GM12878 (cell line): Measurements from ENCODE around the gene ZNF341. TPM values are rescaled to one million over a fixed set of nuclear protein-coding genes. Genes with fewer than 3 reads are reported as not detected.

ENCODE experiments used
- ATAC-seq: fragments of 200-7000 bp; cut with Tn5 transposase; 3 replicates; pipeline ENCODE4 v1.9.1; 2020; ENCODE audit warnings: mild to moderate bottlenecking, moderate library complexity
- BruUV-seq: library from RNA; stranded (reverse); fragments of 400-500 nt; replicated peaks from 2 replicates; lab custom pipeline; 2021; lab: Mats Ljungman, UMichigan
- CTCF ChIA-PET: fragments of 300-600 bp; sonication (Branson Sonifier 250); formaldehyde crosslinking; extraction: SDS; loops from one replicate; lab custom pipeline; 2021; ENCODE audit warnings: inconsistent platforms; lab: Yijun Ruan, JAX
- POLR2A ChIA-PET: fragments of 350-600 bp; formaldehyde crosslinking; extraction: SDS; loops from one replicate; lab custom pipeline; 2021; ENCODE audit warnings: inconsistent platforms; lab: Charles Lee
- RAD21 ChIA-PET: fragments of 300-600 bp; sonication (Branson Sonifier 250); formaldehyde crosslinking; loops from one replicate; lab custom pipeline; 2023; ENCODE audit warnings: antibody characterized with exemption; ENCODE audit not compliant: unreplicated experiment; lab: Charles Lee
- SMC1A ChIA-PET: fragments of 300-600 bp; sonication (Branson Sonifier 250); formaldehyde crosslinking; loops from one replicate; lab custom pipeline; 2023; ENCODE audit not compliant: unreplicated experiment, uncharacterized antibody; lab: Charles Lee
- DNase-seq: peaks from one replicate; pipeline ENCODE4 v3.0.0-alpha.2; 2011; ENCODE audit warnings: low read depth, low spot score
- FAIRE-seq: peaks from 3 replicates; lab custom pipeline; 2011; peaks lifted over from hg19 to GRCh38; lab: Jason Lieb, UNC
- H2AFZ ChIP-seq: 2 replicates; pipeline ENCODE4 v1.6.0; 2011; ENCODE audit warnings: low read depth, low read length, control low read depth; ENCODE audit not compliant: control insufficient read depth
- H3K27ac ChIP-seq: 2 replicates; pipeline ENCODE4 v1.5.1; 2011; ENCODE audit warnings: control low read depth; ENCODE audit not compliant: control insufficient read depth, insufficient read depth
- H3K27me3 ChIP-seq, 2 experiments: replicated peaks in 1 of 2; 2 replicates each; pipeline versions ENCODE4 v1.6.0 to v1.6.1; 2011; ENCODE audit warnings: low read length in 1 of 2; ENCODE audit not compliant: control insufficient read depth in 2 of 2, insufficient read depth in 2 of 2
- H3K36me3 ChIP-seq, 2 experiments: 2 replicates each; pipeline ENCODE4 v1.5.1; 2011; ENCODE audit warnings: low read length in 1 of 2; ENCODE audit not compliant: control insufficient read depth in 2 of 2, insufficient read depth in 2 of 2
- H3K4me1 ChIP-seq: 2 replicates; pipeline ENCODE4 v1.6.1; 2011; ENCODE audit warnings: mild to moderate bottlenecking, low read length, moderate library complexity, mixed read lengths; ENCODE audit not compliant: control insufficient read depth, insufficient read depth
- H3K4me2 ChIP-seq: 2 replicates; pipeline ENCODE4 v1.6.0; 2011; ENCODE audit warnings: control low read depth; ENCODE audit not compliant: control insufficient read depth, insufficient read depth
- H3K4me3 ChIP-seq: fragments of 200-600 bp; sonication (generic); 2 replicates; pipeline ENCODE4 v1.5.1; 2016
- H3K79me2 ChIP-seq: 2 replicates; pipeline ENCODE4 v1.6.0; 2011; ENCODE audit warnings: low read length; ENCODE audit not compliant: control insufficient read depth, insufficient read depth
- H3K9ac ChIP-seq: 2 replicates; pipeline ENCODE4 v1.8.0; 2011; ENCODE audit warnings: low read length, control low read depth, mixed read lengths; ENCODE audit not compliant: control insufficient read depth, insufficient read depth
- H3K9me3 ChIP-seq: replicated peaks from 3 replicates; pipeline ENCODE4 v1.5.1; 2011; ENCODE audit warnings: mild to moderate bottlenecking, low read length; ENCODE audit not compliant: control insufficient read depth, insufficient read depth
- H4K20me1 ChIP-seq: 2 replicates; pipeline ENCODE4 v1.6.0; 2011; ENCODE audit not compliant: control insufficient read depth, insufficient read depth
- BACH1 ChIP-seq: fragments of 450-650 bp; IDR thresholded peaks from 2 replicates; pipeline ENCODE4 v1.6.1; 2017; ENCODE audit warnings: mild to moderate bottlenecking, borderline replicate concordance
- FOXM1 ChIP-seq: IDR thresholded peaks from 2 replicates; pipeline ENCODE4 v1.6.1; 2012; ENCODE audit warnings: low read depth, mild to moderate bottlenecking, inconsistent platforms, low read length, moderate library complexity
- POLR2AphosphoS5 ChIP-seq: IDR thresholded peaks from 2 replicates; pipeline ENCODE4 v1.6.1; 2011; ENCODE audit warnings: mild to moderate bottlenecking, low read length, inconsistent platforms
- RCOR1 ChIP-seq: conservative IDR thresholded peaks from 2 replicates; pipeline ENCODE4 v1.6.1; 2012; ENCODE audit warnings: low read depth, low read length, improper control_type of control experiment
- YBX1 ChIP-seq: fragments of 450-650 bp; IDR thresholded peaks from 2 replicates; pipeline ENCODE4 v1.6.1; 2016; ENCODE audit warnings: antibody characterized with exemption
- WGBS: methylation state at CpG from one replicate; pipeline ENCODE4 v1.1.6; 2016; ENCODE audit warnings: low lambda C conversion rate; ENCODE audit not compliant: insufficient replicate concordance, insufficient coverage; ENCODE audit errors: missing lambda C conversion rate; 5-methylcytosine and 5-hydroxymethylcytosine counted together
- in situ Hi-C: fragments of 300-500 bp; cut with MboI; formaldehyde crosslinking; loops from 9 replicates; pipeline ENCODE4 v1.14.3; 2018; ENCODE audit warnings: mixed read lengths
- intact Hi-C: fragments of 100-400 bp; cut with micrococcal nuclease; formaldehyde crosslinking; loops from one replicate; pipeline ENCODE4 v1.14.2; 2022; ENCODE audit not compliant: unreplicated experiment
- polyA plus RNA-seq, 11 experiments: library from polyadenylated mRNA; depleted of rRNA in 4 of 11; unstranded in 6 of 11; stranded (reverse) in 5 of 11; fragments of >200 nt; fragmentation: Nextera tagmentation in 4 of 11; fragmentation: Illumina TruSeq in 1 of 11; extraction: Ambion mirVana in 4 of 11; extraction: Trizol in 1 of 11; gene quantifications; 1 replicate in 1 of 11; 2 replicates in 10 of 11; pipeline versions ENCODE4 v1.2.1 to v1.2.3, GENCODE V29; 2011 to 2016; ENCODE audit warnings: inconsistent platforms in 2 of 11, missing spikeins in 2 of 11, low read depth in 1 of 11
- total RNA-seq, 4 experiments: library from RNA; depleted of rRNA in 3 of 4; stranded (reverse); fragments of >200 nt in 3 of 4; fragmentation: Illumina TruSeq in 1 of 4; extraction: Trizol in 1 of 4; gene quantifications; 2 replicates each; pipeline versions ENCODE4 v1.2.1 to v1.2.3, GENCODE V29; 2013 to 2021
- TF ChIP-seq, protein P1 (sequence below), 3 experiments: IDR thresholded peaks in 2 of 3; conservative IDR thresholded peaks in 1 of 3; 2 replicates each; pipeline ENCODE4 v1.5.1; 2011; ENCODE audit warnings: low read depth in 3 of 3, low read length in 3 of 3, mild to moderate bottlenecking in 3 of 3, control low read depth in 2 of 3, moderate library complexity in 2 of 3, inconsistent platforms in 1 of 3, mixed read lengths in 1 of 3; ENCODE audit not compliant: control insufficient read depth in 2 of 3, insufficient read depth in 1 of 3; ENCODE audit errors: extremely low read depth in 1 of 3
- TF ChIP-seq, protein P2 (sequence below): fragments of 450-650 bp; formaldehyde crosslinking; IDR thresholded peaks from 2 replicates; pipeline ENCODE4 v1.5.0; 2022; ENCODE audit warnings: mild to moderate bottlenecking, missing genetic modification characterization
- TF ChIP-seq, protein P3 (sequence below): fragments of 450-650 bp; conservative IDR thresholded peaks from 2 replicates; pipeline ENCODE4 v1.6.1; 2017; ENCODE audit warnings: mild to moderate bottlenecking, moderate library complexity
- TF ChIP-seq, protein P4 (sequence below): fragments of 450-650 bp; IDR thresholded peaks from 2 replicates; pipeline ENCODE4 v1.6.1; 2018; ENCODE audit warnings: borderline replicate concordance, mild to moderate bottlenecking; ENCODE audit not compliant: partially characterized antibody

The ZNF341 gene
- total and polyA plus RNA-seq, 10 of the 15 experiments (the other 5 are each of a cell fraction or from before 2014, with no cell fraction given) = 0.18 to 5.0 (median 2.6) TPM

DNA sequence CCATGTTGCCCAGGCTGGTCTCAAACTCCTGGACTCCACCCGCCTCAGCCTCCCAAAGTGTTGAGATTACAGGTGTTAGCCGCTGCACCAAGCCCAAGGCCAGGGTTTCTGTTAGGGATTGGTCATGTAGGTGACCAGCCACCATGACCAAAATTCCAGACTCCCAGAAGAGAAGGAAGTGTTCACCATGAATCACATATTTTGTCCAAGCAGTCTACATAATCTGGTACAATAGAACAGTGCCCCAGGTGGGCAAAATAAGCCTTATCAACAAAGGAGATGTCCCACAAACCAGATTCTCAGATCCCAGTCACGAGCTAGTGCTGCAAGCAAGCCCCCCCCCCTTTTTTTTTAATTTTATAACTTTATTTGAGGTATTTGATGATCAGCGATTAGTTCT, 20.0 kb downstream of the ZNF341 start:
- Histone ChIP-seq H3K79me2 (no peaks in the 10 kb centered on the region), H3K27me3 (no peaks in the 10 kb centered on the region), H3K27ac (no peak overlapping the region), H4K20me1 (no peaks in the 10 kb centered on the region), H3K36me3 (peaks cover 3% of the 10 kb centered on the region in 2 experiments; a peak in 3 of 4 replicates), H2AFZ (no peak overlapping the region), H3K9ac (no peak overlapping the region), H3K4me3 (no peak overlapping the region), H3K4me1 (no peaks in the 10 kb centered on the region)
- in situ Hi-C loops (no loop called here), intact Hi-C loops (no loop called here)
- POLR2A ChIA-PET = no interaction called here
- no peak for FAIRE-seq
- DNase-seq = no peak
- SMC1A ChIA-PET = no interaction called here
- CTCF ChIA-PET = no interaction called here
- no TSS peak for BruUV-seq
- WGBS = 96% methylated on average over 4 of the region's 4 CpGs
- no peak for ATAC-seq
- RAD21 ChIA-PET = no interaction called here
- TF ChIP-seq, protein P1, sequence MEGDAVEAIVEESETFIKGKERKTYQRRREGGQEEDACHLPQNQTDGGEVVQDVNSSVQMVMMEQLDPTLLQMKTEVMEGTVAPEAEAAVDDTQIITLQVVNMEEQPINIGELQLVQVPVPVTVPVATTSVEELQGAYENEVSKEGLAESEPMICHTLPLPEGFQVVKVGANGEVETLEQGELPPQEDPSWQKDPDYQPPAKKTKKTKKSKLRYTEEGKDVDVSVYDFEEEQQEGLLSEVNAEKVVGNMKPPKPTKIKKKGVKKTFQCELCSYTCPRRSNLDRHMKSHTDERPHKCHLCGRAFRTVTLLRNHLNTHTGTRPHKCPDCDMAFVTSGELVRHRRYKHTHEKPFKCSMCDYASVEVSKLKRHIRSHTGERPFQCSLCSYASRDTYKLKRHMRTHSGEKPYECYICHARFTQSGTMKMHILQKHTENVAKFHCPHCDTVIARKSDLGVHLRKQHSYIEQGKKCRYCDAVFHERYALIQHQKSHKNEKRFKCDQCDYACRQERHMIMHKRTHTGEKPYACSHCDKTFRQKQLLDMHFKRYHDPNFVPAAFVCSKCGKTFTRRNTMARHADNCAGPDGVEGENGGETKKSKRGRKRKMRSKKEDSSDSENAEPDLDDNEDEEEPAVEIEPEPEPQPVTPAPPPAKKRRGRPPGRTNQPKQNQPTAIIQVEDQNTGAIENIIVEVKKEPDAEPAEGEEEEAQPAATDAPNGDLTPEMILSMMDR (IDR thresholded peaks at IDR 0.05 in 2 of 3, conservative IDR thresholded peaks at IDR 0.05 in 1 of 3; ENCODE audit: control insufficient read depth in 2 of 3, extremely low read depth in 1 of 3, insufficient read depth in 1 of 3, low read depth in 3 of 3, low read length in 3 of 3) = no peak
- no peak for TF ChIP-seq BACH1
- no peak for TF ChIP-seq POLR2AphosphoS5
- TF ChIP-seq YBX1 = no peak
- no peak for TF ChIP-seq FOXM1
- TF ChIP-seq, protein P2, sequence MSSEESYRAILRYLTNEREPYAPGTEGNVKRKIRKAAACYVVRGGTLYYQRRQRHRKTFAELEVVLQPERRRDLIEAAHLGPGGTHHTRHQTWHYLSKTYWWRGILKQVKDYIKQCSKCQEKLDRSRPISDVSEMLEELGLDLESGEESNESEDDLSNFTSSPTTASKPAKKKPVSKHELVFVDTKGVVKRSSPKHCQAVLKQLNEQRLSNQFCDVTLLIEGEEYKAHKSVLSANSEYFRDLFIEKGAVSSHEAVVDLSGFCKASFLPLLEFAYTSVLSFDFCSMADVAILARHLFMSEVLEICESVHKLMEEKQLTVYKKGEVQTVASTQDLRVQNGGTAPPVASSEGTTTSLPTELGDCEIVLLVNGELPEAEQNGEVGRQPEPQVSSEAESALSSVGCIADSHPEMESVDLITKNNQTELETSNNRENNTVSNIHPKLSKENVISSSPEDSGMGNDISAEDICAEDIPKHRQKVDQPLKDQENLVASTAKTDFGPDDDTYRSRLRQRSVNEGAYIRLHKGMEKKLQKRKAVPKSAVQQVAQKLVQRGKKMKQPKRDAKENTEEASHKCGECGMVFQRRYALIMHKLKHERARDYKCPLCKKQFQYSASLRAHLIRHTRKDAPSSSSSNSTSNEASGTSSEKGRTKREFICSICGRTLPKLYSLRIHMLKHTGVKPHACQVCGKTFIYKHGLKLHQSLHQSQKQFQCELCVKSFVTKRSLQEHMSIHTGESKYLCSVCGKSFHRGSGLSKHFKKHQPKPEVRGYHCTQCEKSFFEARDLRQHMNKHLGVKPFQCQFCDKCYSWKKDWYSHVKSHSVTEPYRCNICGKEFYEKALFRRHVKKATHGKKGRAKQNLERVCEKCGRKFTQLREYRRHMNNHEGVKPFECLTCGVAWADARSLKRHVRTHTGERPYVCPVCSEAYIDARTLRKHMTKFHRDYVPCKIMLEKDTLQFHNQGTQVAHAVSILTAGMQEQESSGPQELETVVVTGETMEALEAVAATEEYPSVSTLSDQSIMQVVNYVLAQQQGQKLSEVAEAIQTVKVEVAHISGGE (CRISPR knock-in tag) = no peak
- no peak for TF ChIP-seq RCOR1
- TF ChIP-seq, protein P3, sequence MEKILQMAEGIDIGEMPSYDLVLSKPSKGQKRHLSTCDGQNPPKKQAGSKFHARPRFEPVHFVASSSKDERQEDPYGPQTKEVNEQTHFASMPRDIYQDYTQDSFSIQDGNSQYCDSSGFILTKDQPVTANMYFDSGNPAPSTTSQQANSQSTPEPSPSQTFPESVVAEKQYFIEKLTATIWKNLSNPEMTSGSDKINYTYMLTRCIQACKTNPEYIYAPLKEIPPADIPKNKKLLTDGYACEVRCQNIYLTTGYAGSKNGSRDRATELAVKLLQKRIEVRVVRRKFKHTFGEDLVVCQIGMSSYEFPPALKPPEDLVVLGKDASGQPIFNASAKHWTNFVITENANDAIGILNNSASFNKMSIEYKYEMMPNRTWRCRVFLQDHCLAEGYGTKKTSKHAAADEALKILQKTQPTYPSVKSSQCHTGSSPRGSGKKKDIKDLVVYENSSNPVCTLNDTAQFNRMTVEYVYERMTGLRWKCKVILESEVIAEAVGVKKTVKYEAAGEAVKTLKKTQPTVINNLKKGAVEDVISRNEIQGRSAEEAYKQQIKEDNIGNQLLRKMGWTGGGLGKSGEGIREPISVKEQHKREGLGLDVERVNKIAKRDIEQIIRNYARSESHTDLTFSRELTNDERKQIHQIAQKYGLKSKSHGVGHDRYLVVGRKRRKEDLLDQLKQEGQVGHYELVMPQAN = no peak
- TF ChIP-seq, protein P4, sequence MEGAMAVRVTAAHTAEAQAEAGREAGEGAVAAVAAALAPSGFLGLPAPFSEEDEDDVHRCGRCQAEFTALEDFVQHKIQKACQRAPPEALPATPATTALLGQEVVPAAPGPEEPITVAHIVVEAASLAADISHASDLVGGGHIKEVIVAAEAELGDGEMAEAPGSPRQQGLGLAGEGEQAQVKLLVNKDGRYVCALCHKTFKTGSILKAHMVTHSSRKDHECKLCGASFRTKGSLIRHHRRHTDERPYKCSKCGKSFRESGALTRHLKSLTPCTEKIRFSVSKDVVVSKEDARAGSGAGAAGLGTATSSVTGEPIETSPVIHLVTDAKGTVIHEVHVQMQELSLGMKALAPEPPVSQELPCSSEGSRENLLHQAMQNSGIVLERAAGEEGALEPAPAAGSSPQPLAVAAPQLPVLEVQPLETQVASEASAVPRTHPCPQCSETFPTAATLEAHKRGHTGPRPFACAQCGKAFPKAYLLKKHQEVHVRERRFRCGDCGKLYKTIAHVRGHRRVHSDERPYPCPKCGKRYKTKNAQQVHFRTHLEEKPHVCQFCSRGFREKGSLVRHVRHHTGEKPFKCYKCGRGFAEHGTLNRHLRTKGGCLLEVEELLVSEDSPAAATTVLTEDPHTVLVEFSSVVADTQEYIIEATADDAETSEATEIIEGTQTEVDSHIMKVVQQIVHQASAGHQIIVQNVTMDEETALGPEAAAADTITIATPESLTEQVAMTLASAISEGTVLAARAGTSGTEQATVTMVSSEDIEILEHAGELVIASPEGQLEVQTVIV = no peak
- TF ChIP-seq, all 136 proteins: peak for 0
- Histone ChIP-seq H3K4me2 (no peak overlapping the region), H3K9me3 (no peaks in the 10 kb centered on the region)
